Measurements from ENCODE around the gene NAB2. TPM values are rescaled to one million over a fixed set of nuclear protein-coding genes. Genes with fewer than 3 reads are reported as not detected.
A peak's percentile ranks its signal among the peaks of the same experiment; 100 is the strongest.
"Not testable (repeated sequence)": the region's sequence is repeated elsewhere in the genome, so short reads cannot be mapped to it uniquely, and the experiment has no call there.

NAB2 gene
- polyA plus RNA-seq, 3 donors: 1.00 to 8.3 (median 2.7) TPM

DNA sequence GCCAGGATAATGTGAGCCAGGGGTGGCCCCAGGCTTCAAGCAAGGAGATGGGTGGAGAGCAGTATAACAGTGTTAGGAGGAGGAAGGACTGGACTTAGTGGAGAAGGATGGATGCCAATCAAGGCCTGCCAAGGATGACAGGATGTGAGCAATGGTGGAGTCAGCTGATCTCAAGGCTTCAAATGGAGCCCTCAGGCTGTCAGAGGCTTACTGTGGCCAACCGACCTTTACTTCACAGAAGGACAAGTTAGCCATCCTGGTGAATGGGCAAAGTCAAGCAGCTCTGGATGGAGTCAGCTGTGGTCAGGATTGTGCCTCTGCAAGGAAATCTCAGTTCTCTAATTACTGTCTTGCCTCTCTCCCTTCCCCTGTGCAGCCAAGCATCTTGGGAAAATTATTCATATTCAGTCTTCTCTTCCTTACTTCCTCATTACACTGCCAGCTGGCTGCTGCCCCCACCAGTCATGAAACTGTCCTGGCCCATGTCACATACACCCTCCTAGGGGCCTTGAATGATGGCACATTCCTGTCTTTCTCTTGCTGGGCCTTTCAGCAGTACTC, 29.9 kb downstream of the NAB2 start:
- H3K36me3 ChIP-seq (replicated peaks in 1 of 2; ENCODE audit: control insufficient read depth in 1 of 2, insufficient read depth in 2 of 2, low read length in 2 of 2): no peaks in the 10 kb centered on the region
- H3K4me2 ChIP-seq (replicated peaks; ENCODE audit: extremely low read depth, low read length, poor library complexity, severe bottlenecking): peak overlapping the region; percentile 3
- H3K4me3 ChIP-seq (replicated peaks in 1 of 3; ENCODE audit: low read depth in 2 of 3, low read length in 3 of 3): no peak overlapping the region
- no peaks in the 10 kb centered on the region for H3K36me3 Mint-ChIP-seq
- H3K4me1 ChIP-seq (ENCODE audit: control insufficient read depth in 1 of 2, insufficient read depth in 2 of 2, low read length in 2 of 2): peaks cover 19 to 27% of the 10 kb centered on the region in 2 donors
- intact Hi-C loops (cut with micrococcal nuclease): no loop called here
- no peaks in the 10 kb centered on the region for H3K27me3 ChIP-seq (ENCODE audit: control insufficient read depth in 2 of 2, insufficient read depth in 2 of 2, low read length in 2 of 2)
- peak overlapping the region; percentile 75 to 92 (median 84) for H3K27ac Mint-ChIP-seq
- TF ChIP-seq, protein P1, sequence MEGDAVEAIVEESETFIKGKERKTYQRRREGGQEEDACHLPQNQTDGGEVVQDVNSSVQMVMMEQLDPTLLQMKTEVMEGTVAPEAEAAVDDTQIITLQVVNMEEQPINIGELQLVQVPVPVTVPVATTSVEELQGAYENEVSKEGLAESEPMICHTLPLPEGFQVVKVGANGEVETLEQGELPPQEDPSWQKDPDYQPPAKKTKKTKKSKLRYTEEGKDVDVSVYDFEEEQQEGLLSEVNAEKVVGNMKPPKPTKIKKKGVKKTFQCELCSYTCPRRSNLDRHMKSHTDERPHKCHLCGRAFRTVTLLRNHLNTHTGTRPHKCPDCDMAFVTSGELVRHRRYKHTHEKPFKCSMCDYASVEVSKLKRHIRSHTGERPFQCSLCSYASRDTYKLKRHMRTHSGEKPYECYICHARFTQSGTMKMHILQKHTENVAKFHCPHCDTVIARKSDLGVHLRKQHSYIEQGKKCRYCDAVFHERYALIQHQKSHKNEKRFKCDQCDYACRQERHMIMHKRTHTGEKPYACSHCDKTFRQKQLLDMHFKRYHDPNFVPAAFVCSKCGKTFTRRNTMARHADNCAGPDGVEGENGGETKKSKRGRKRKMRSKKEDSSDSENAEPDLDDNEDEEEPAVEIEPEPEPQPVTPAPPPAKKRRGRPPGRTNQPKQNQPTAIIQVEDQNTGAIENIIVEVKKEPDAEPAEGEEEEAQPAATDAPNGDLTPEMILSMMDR (IDR thresholded peaks at IDR 0.05): no peak
- H3K9ac ChIP-seq (ENCODE audit: insufficient read depth, low read length, poor library complexity, severe bottlenecking): no peak overlapping the region
- H4K20me1 ChIP-seq (ENCODE audit: insufficient read depth, low read length): no peaks in the 10 kb centered on the region
- peaks cover 0 to 3% (median under 1%) of the 10 kb centered on the region in 7 donors for H3K9me3 Mint-ChIP-seq
- H3K9me3 ChIP-seq (replicated peaks in 1 of 2; ENCODE audit: control insufficient read depth in 1 of 2, insufficient read depth in 1 of 2, low read length in 2 of 2): peaks cover 0 to under 1% of the 10 kb centered on the region in 2 donors
- peaks cover 0 to 8% (median 4%) of the 10 kb centered on the region in 3 donors for H3K27me3 Mint-ChIP-seq (ENCODE audit: low read depth in 3 of 3)
- H3K27ac ChIP-seq (ENCODE audit: low read depth in 1 of 2, low read length in 2 of 2): peak overlapping the region; percentile 57 to 70
- DNase-seq: peak; percentile 71 to 78 (median 71)
- H3K4me3 Mint-ChIP-seq: no peak overlapping the region
- H2AFZ ChIP-seq (ENCODE audit: insufficient read depth, low read depth, low read length, poor library complexity, severe bottlenecking): peak overlapping the region; percentile 24
- H3K79me2 ChIP-seq (ENCODE audit: insufficient read depth, low read length): no peaks in the 10 kb centered on the region
- no CpG with 5 or more reads among the region's 1 CpG for WGBS (ENCODE audit: insufficient coverage)
- H3K4me1 Mint-ChIP-seq: peaks cover 20% of the 10 kb centered on the region

DNA sequence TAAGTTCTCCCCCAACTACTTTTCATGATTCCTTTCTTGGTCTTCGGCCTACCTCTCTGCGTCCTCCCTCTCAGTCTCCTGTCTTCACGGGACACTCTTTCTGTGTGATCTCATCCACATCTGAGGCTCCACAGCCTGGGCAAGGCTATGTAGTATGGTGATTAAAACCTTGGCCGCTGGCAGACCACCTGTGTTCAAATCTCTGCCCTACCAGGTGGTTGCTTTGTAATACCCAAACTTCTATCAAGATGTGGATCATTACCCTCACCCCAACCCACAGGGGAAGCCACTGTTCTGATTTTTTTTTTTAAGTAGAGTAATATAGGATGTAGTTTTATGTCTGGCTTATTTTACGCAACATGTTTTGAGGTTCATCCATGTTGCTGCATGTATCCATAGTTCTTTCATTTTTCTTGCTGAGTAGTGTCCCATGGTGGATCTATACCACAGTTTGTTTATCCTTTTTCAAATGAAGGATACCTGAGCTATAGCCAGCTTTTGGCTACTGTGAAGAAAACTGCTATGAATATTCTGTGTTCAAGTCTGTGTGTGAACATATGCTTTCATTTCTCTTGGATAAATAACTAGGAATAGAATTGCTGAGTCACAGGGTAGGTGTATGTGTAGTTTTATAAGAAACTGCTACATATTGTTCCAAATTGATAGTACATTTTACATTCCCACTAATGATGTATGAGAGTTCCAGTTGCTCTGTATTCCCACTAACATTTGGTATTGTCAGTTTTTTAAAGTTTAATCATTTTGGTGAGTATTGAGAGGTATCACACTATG, 30.6 kb downstream of the NAB2 start:
- peaks cover 2 to 8% (median 8%) of the 10 kb centered on the region in 3 donors for H3K27me3 Mint-ChIP-seq (ENCODE audit: low read depth in 3 of 3)
- H3K4me3 Mint-ChIP-seq: no peak overlapping the region
- H3K4me3 ChIP-seq (replicated peaks in 1 of 3; ENCODE audit: low read depth in 2 of 3, low read length in 3 of 3): no peak overlapping the region

DNA sequence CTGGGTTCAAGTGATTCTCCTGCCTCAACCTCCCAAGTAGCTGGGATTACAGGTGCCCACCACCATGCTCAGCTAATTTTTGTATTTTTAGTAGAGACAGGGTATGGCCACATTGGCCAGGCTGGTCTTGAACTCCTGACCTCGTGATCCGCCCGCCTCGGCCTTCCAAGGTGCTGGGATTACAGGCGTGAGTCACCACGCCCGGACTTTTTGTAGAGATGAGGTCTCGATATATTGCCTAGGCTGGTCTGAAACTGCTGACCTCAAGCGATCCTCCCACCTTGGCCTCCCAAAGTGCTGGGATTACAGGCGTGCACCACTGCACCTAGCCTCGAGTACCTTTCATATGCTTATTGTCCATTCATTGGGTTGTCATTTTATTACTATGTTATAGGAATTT, 31.8 kb downstream of the NAB2 start:
- H3K9me3 Mint-ChIP-seq; H3K27ac ChIP-seq (ENCODE audit: low read depth in 1 of 2, low read length in 2 of 2); H3K9ac ChIP-seq (ENCODE audit: insufficient read depth, low read length, poor library complexity, severe bottlenecking); H4K20me1 ChIP-seq (ENCODE audit: insufficient read depth, low read length); H3K27ac Mint-ChIP-seq; H3K27me3 ChIP-seq (ENCODE audit: control insufficient read depth in 2 of 2, insufficient read depth in 2 of 2, low read length in 2 of 2); H3K9me3 ChIP-seq (replicated peaks in 1 of 2; ENCODE audit: control insufficient read depth in 1 of 2, insufficient read depth in 1 of 2, low read length in 2 of 2); DNase-seq; H3K36me3 Mint-ChIP-seq; H2AFZ ChIP-seq (ENCODE audit: insufficient read depth, low read depth, low read length, poor library complexity, severe bottlenecking); H3K4me3 Mint-ChIP-seq; H3K4me3 ChIP-seq (replicated peaks in 1 of 3; ENCODE audit: low read depth in 2 of 3, low read length in 3 of 3); H3K4me2 ChIP-seq (replicated peaks; ENCODE audit: extremely low read depth, low read length, poor library complexity, severe bottlenecking); H3K36me3 ChIP-seq (replicated peaks in 1 of 2; ENCODE audit: control insufficient read depth in 1 of 2, insufficient read depth in 2 of 2, low read length in 2 of 2); H3K79me2 ChIP-seq (ENCODE audit: insufficient read depth, low read length): not testable (repeated sequence)
- intact Hi-C loops (cut with micrococcal nuclease): loop anchor here in 1 of 2 donors (5.0 kb wide), 1 partner anchor 52 kb away; no protein-coding TSS in a partner anchor
- H3K27me3 Mint-ChIP-seq (ENCODE audit: low read depth in 3 of 3): peaks cover 5 to 17% (median 14%) of the 10 kb centered on the region in 3 donors
- H3K4me1 Mint-ChIP-seq: peaks cover 19% of the 10 kb centered on the region
- WGBS (ENCODE audit: insufficient coverage): 98% methylated on average over 8 of the region's 11 CpGs
- peaks cover 19 to 23% of the 10 kb centered on the region in 2 donors for H3K4me1 ChIP-seq (ENCODE audit: control insufficient read depth in 1 of 2, insufficient read depth in 2 of 2, low read length in 2 of 2)

More for the DNA sequence above, 30.6 kb downstream of the NAB2 start:
- peaks cover 19% of the 10 kb centered on the region for H3K4me1 Mint-ChIP-seq
- no peaks in the 10 kb centered on the region for H3K79me2 ChIP-seq (ENCODE audit: insufficient read depth, low read length)
- H3K36me3 ChIP-seq (replicated peaks in 1 of 2; ENCODE audit: control insufficient read depth in 1 of 2, insufficient read depth in 2 of 2, low read length in 2 of 2): no peaks in the 10 kb centered on the region
- H3K27me3 ChIP-seq (ENCODE audit: control insufficient read depth in 2 of 2, insufficient read depth in 2 of 2, low read length in 2 of 2): no peaks in the 10 kb centered on the region
- no peaks in the 10 kb centered on the region for H3K36me3 Mint-ChIP-seq
- peak overlapping the region; percentile 75 to 92 (median 84) for H3K27ac Mint-ChIP-seq
- intact Hi-C loops (cut with micrococcal nuclease): loop anchor here in 1 of 2 donors (5.0 kb wide), 1 partner anchor 53 kb away; no protein-coding TSS in a partner anchor
- peak overlapping the region; percentile 57 to 70 for H3K27ac ChIP-seq (ENCODE audit: low read depth in 1 of 2, low read length in 2 of 2)
- H4K20me1 ChIP-seq (ENCODE audit: insufficient read depth, low read length): no peaks in the 10 kb centered on the region
- H3K9me3 Mint-ChIP-seq: peaks cover 0 to 6% (median 3%) of the 10 kb centered on the region in 7 donors
- H3K9ac ChIP-seq (ENCODE audit: insufficient read depth, low read length, poor library complexity, severe bottlenecking): no peak overlapping the region
- TF ChIP-seq, protein P1 (IDR thresholded peaks at IDR 0.05): no peak
- no peak for DNase-seq
- peaks cover 0 to 3% of the 10 kb centered on the region in 2 donors for H3K9me3 ChIP-seq (replicated peaks in 1 of 2; ENCODE audit: control insufficient read depth in 1 of 2, insufficient read depth in 1 of 2, low read length in 2 of 2)
- WGBS (ENCODE audit: insufficient coverage): no CpG with 5 or more reads among the region's 5 CpGs
- no peak overlapping the region for H3K4me2 ChIP-seq (replicated peaks; ENCODE audit: extremely low read depth, low read length, poor library complexity, severe bottlenecking)
- peak overlapping the region; percentile 24 for H2AFZ ChIP-seq (ENCODE audit: insufficient read depth, low read depth, low read length, poor library complexity, severe bottlenecking)
- H3K4me1 ChIP-seq (ENCODE audit: control insufficient read depth in 1 of 2, insufficient read depth in 2 of 2, low read length in 2 of 2): peaks cover 19 to 23% of the 10 kb centered on the region in 2 donors
